GM12874 (cell line): ENCODE results near the gene KRTAP29-1.
"Not testable (repeated sequence)": the region's sequence is repeated elsewhere in the genome, so short reads cannot be mapped to it uniquely, and the experiment has no call there.

ENCODE experiments used
- TF ChIP-seq, protein P1 (sequence below): IDR thresholded peaks from 2 replicates; pipeline ENCODE4 v1.5.1; 2011; ENCODE audit warnings: low read depth, mild to moderate bottlenecking, control low read depth, low read length, moderate library complexity; ENCODE audit not compliant: insufficient read depth

Gene KRTAP29-1

DNA sequence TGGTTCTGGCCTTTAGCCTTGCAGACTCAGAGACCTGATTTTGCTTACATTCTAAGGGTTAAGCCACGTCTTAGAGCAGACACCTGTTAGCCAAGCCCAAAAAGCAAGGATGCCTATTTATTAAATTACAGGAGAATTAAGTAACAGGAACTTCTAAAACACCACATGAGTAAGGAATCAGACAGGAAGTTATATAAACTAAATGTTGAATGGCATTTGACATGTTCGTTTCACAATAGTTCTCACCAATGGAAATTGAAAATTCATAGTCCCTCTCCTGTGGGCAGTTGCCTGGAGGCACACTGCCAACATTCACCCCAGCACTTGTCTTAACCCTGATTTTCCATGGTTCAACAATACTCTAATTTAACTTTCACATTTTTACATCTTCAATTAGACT, 18.1 kb downstream of the KRTAP29-1 start:
- TF ChIP-seq, protein P1, sequence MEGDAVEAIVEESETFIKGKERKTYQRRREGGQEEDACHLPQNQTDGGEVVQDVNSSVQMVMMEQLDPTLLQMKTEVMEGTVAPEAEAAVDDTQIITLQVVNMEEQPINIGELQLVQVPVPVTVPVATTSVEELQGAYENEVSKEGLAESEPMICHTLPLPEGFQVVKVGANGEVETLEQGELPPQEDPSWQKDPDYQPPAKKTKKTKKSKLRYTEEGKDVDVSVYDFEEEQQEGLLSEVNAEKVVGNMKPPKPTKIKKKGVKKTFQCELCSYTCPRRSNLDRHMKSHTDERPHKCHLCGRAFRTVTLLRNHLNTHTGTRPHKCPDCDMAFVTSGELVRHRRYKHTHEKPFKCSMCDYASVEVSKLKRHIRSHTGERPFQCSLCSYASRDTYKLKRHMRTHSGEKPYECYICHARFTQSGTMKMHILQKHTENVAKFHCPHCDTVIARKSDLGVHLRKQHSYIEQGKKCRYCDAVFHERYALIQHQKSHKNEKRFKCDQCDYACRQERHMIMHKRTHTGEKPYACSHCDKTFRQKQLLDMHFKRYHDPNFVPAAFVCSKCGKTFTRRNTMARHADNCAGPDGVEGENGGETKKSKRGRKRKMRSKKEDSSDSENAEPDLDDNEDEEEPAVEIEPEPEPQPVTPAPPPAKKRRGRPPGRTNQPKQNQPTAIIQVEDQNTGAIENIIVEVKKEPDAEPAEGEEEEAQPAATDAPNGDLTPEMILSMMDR, result no peak

DNA sequence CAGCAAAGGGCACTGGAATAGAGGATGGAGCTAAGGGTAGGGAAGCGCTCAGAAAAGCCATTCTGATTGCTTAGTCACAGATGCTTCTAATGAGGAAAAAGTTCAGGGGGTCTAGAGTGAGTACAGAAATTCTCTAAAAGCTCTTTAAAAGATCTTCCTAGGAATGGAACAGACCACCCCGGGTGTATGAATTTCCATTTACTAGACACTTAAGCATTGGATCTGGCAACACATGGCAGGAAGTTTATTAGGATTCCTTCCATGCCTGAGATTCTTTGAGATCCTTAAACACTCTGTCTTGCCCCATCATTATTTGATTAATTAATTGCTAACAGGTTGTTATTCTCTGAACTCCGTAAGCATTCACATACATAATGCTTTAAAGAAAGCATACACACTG, 18.6 kb downstream of the KRTAP29-1 start:
- TF ChIP-seq, protein P1, result no peak

DNA sequence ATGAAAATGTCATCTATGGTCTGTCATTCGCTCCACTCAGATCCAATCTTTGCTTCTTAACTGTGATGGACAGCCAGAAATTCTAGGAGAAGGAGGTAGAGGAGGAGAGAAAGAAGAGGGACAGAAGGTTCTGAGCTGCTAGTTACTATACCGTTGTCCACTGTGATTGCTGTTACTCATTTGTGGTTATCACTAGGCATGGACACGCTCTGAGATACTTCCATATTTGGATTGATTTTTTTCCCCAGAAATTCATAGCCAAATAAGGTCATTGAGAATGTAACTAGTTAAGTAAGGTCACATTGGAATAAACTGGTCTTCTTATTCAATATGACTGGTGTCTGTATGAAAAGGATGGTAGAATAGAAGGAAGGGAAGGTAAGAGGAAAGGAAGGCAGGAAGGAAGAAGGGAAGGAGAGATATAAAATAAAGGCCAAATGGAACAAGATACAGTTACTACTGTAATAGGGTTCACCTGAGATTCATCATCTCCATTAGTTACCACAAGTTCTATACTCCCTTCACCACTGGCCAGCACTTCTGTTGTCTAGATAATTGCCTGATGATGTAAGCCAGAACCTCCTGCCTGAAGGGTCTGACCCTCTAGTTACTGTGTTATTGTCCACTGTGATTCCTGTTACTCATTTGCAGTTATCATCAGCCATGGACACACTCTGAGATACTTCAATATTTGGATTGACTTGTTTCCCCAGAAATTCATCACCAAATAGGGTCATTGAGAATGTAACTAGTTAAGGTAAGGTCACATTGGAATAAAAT, 24.3 kb downstream of the KRTAP29-1 start:
- TF ChIP-seq, protein P1, result no peak

DNA sequence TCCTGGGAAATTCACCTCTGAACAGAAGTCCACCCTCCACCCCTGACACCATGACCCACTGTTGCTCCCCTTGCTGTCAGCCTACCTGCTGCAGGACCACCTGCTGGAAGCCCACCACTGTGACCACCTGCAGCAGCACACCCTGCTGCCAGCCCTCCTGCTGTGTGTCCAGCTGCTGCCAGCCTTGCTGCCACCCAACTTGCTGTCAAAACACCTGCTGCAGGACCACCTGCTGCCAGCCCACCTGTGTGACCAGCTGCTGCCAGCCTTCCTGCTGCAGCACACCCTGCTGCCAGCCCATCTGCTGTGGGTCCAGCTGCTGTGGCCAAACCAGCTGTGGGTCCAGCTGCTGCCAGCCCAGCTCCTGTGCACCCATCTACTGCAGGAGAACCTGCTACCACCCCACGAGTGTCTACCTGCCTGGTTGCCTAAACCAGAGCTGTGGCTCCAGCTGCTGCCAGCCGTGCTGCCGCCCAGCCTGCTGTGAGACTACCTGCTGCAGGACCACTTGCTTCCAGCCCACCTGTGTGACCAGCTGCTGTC, 26.9 kb downstream of the KRTAP29-1 start, which contains the start of gene KRTAP9-7:
KRTAP9-7 (plus strand) TSS at position 51 of the 543 bp plus-strand sequence; CDS start at position 51, 0 bp downstream.
- TF ChIP-seq, protein P1, result not testable (repeated sequence)

DNA sequence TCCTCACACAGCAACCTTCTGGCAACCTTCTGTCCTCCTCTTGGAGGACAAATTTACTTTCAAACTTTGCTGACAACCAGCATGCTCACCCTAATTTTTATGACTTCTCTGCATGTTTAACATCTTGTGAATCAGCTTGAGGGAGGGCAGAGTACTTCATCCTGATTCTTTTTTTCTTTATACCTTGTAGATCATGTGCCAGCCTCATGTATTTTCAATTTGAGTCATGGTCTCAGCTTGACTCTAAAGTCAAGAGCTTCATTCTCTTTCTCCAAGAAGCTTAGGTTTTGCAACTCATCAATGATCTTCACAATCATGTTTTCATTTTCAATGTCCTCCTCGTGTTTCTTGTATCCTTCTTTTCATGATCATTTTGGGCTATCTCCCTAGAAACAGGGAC, 30.8 kb downstream of the KRTAP29-1 start:
- TF ChIP-seq, protein P1, result no peak

DNA sequence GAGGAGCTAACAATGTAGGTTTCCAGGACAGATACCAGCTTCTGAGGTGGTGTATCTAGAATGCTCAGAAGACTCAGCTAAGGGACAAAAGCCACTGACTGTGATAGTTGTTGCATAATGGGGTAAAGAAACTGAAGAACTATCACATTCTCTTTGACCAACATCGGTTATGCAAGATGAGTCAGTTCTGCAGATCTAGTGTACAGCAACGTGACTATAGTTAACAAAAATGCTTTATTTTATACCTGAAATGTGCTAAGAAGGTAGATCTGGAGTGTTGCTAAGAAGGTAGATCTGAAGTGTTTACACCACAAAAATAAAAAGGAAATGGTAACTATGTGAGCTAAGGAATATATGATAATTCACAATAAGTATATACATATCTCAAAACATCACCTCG, 34.9 kb downstream of the KRTAP29-1 start:
- TF ChIP-seq, protein P1, result no peak

DNA sequence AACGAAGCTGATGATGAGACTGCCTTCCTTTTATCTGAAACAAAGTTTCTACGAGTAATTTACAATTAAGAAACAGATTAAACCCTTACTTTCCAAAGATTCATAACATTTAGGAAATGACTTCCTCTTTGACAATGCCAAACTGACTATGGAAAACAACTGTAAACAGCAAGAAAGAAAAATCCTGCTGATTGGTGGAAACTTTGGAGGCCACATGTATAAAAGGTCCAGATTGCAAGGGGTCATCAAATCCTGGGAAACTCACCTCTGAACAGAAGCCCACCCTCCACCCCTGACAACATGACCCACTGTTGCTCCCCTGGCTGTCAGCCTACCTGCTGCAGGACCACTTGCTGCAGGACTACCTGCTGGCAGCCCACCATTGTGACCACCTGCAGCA, 37.6 kb downstream of the KRTAP29-1 start, which contains the start of gene KRTAP9-6:
KRTAP9-6 (plus strand) TSS at position 301 of the 400 bp plus-strand sequence; CDS start at position 301, 0 bp downstream.
- TF ChIP-seq, protein P1, result no peak
